ENCODE results near the gene ALDH3B2. TPM values are rescaled to one million over a fixed set of nuclear protein-coding genes. Genes with fewer than 3 reads are reported as not detected.
"Not testable (repeated sequence)": the region's sequence is repeated elsewhere in the genome, so short reads cannot be mapped to it uniquely, and the experiment has no call there.

Gene ALDH3B2
- total RNA-seq, 6 experiments from 2014 or later: not detected

DNA sequence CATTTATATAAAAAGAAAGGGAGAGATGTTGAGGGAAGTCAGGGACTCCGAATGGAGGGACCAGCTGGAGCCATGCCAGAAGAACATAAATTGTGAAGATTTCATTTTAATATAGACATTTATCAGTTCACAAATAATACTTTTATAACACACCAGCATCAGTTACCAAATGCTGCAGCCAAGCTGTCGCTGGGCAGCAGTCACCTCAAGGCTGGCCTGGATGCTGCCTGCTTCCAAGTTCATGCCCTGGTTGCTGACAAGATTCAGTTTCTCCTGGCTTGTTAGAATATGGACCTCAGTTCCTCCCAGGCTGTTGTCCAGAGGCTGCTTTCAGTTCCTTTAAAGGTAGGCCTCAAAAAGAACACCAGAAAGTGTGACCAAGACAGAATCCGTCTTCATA is 30.8 kb upstream of the ALDH3B2 start:
- Histone ChIP-seq H3K4me1 (no peaks in the 10 kb centered on the region), H3K27me3 (no peaks in the 10 kb centered on the region), H3K36me3 (no peaks in the 10 kb centered on the region), H3K9me3 (no peaks in the 10 kb centered on the region), H3K27ac (no peak overlapping the region), H3K4me3 (no peak overlapping the region)
- WGBS (ENCODE audit: insufficient coverage, low coverage, low lambda C conversion rate, missing lambda C conversion rate): 78% methylated on average over 2 of the region's 3 CpGs
- no peak for TF ChIP-seq POLR2A (IDR thresholded peaks at IDR 0.05)
- TF ChIP-seq, protein P1, sequence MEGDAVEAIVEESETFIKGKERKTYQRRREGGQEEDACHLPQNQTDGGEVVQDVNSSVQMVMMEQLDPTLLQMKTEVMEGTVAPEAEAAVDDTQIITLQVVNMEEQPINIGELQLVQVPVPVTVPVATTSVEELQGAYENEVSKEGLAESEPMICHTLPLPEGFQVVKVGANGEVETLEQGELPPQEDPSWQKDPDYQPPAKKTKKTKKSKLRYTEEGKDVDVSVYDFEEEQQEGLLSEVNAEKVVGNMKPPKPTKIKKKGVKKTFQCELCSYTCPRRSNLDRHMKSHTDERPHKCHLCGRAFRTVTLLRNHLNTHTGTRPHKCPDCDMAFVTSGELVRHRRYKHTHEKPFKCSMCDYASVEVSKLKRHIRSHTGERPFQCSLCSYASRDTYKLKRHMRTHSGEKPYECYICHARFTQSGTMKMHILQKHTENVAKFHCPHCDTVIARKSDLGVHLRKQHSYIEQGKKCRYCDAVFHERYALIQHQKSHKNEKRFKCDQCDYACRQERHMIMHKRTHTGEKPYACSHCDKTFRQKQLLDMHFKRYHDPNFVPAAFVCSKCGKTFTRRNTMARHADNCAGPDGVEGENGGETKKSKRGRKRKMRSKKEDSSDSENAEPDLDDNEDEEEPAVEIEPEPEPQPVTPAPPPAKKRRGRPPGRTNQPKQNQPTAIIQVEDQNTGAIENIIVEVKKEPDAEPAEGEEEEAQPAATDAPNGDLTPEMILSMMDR (IDR thresholded peaks at IDR 0.05): no peak
- ATAC-seq (no peak), DNase-seq (no peak)
- intact Hi-C loops (cut with DNase I): no loop called here

DNA sequence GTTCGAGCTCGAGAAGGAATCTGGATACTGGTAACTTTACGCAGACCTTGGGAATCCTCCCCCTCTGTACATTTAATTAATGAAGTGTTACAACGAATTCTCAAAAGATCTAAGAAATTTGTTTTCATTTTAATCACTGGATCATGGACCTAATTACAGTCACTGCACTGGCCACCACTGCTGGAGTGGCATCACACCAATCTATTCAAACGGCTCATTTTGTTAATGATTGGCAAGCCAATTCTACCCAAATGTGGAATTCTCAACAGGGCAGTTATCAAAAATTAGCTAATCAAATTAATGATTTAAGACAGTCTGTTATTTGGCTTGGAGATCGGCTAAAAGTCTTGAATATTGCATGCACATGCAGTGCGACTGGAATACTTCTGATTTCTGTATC is 30.1 kb upstream of the ALDH3B2 start:
- 70% methylated on average over 7 of the region's 7 CpGs for WGBS (ENCODE audit: insufficient coverage, low coverage, low lambda C conversion rate, missing lambda C conversion rate)
- Histone ChIP-seq H3K4me1 (no peaks in the 10 kb centered on the region), H3K27me3 (no peaks in the 10 kb centered on the region), H3K9me3 (no peaks in the 10 kb centered on the region), H3K4me3 (no peak overlapping the region), H3K36me3 (no peaks in the 10 kb centered on the region), H3K27ac (no peak overlapping the region)
- intact Hi-C loops (cut with DNase I): no loop called here
- no peak for DNase-seq
- ATAC-seq: no peak
- TF ChIP-seq, protein P1 (IDR thresholded peaks at IDR 0.05): no peak
- TF ChIP-seq POLR2A (IDR thresholded peaks at IDR 0.05): no peak

DNA sequence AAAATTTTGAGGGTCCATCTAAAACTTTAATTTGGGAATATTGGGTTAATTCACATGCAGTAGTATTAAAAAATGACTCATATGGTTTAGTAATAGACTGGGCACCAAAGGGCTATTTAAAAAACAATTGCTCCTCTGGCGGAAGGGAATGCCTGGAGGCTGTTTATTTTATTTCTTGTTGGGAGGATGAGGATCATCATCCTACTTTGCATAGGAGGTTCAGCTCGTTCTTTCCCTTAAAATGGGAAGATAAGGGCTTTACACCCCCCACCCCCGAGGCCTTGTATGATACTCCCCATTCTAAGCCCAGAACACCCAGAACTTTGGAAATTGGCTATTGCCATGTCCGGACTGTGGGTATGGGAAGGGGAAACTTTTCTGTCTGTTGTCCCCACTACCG is 29.3 kb upstream of the ALDH3B2 start:
- DNase-seq; intact Hi-C loops (cut with DNase I); H3K36me3 ChIP-seq; H3K9me3 ChIP-seq; H3K27me3 ChIP-seq; ATAC-seq; H3K4me3 ChIP-seq; H3K4me1 ChIP-seq; H3K27ac ChIP-seq: not testable (repeated sequence)
- 71% methylated on average over 5 of the region's 5 CpGs for WGBS (ENCODE audit: insufficient coverage, low coverage, low lambda C conversion rate, missing lambda C conversion rate)

DNA sequence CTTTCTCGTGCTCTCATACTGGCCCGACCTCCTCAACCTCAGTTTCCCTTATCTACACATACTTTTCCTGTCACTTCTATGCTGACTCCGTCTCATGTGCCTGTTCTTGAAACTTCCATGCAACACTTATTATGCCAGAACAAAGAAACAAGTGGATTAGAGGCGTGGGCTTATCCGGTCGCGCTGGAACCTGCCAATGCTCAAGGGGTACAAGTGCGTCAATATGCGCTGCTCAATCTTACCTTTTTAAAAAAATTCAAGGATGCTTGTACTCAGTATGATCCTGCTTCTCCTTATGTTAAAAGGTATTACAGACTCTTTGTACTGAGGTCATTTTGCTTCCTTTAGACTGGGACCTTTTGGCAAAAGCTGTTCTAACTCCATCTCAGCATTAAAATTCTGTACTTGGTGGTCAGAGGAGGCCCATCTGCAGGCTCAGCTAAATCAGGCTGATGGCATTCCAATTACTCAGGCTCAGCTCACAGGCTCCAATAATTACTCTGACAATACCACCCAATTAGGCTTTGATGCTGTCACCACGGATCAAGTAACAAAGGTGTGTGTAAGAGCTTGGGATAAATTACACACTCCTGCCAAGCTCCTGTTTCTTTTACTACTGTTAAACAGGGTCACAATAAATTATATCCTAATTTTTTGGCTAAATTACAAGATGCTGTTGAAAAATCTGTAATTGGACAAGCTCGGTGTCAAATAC is 26.3 kb upstream of the ALDH3B2 start:
- DNase-seq: no peak
- no peak overlapping the region for H3K27ac ChIP-seq
- 76% methylated on average over 11 of the region's 11 CpGs for WGBS (ENCODE audit: insufficient coverage, low coverage, low lambda C conversion rate, missing lambda C conversion rate)
- H3K4me1 ChIP-seq: no peaks in the 10 kb centered on the region
- intact Hi-C loops (cut with DNase I): no loop called here
- ATAC-seq: no peak
- H3K27me3 ChIP-seq: no peaks in the 10 kb centered on the region
- no peaks in the 10 kb centered on the region for H3K9me3 ChIP-seq
- no peaks in the 10 kb centered on the region for H3K36me3 ChIP-seq
- TF ChIP-seq, protein P1 (IDR thresholded peaks at IDR 0.05): no peak
- TF ChIP-seq POLR2A (IDR thresholded peaks at IDR 0.05): no peak
- no peak overlapping the region for H3K4me3 ChIP-seq

DNA sequence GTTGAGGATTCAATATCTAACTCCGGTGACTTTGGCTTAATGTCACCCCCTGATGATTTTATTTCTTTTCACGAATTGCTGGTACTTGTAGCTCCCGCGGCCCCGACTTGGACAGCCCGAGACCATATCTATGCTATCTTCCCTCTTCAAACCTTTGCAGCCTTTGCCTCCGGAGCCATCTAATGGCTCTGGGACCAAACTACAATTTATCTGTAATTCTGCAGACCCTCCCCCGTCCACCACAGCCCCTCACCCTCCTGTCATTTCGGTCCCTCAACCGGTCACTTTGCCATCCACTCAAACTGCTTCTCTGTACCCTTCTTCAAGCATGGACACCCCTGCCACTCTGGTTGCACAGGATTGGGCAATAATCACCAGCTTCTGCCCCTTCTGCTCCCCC is 25.7 kb upstream of the ALDH3B2 start:
- Histone ChIP-seq H3K27me3 (no peaks in the 10 kb centered on the region), H3K36me3 (no peaks in the 10 kb centered on the region), H3K4me3 (no peak overlapping the region), H3K9me3 (no peaks in the 10 kb centered on the region), H3K4me1 (no peaks in the 10 kb centered on the region), H3K27ac (no peak overlapping the region)
- TF ChIP-seq, protein P1 (IDR thresholded peaks at IDR 0.05): no peak
- TF ChIP-seq POLR2A (IDR thresholded peaks at IDR 0.05): no peak
- no peak for ATAC-seq
- no peak for DNase-seq
- WGBS (ENCODE audit: insufficient coverage, low coverage, low lambda C conversion rate, missing lambda C conversion rate): 50% methylated on average over 5 of the region's 10 CpGs
- intact Hi-C loops (cut with DNase I): no loop called here
